DOHH2 (cell line): Measurements from ENCODE around the gene VEGFA.

Source experiments
- EZH2phosphoT487 ChIP-seq: fragments of 200-600 bp; sonication (generic); IDR thresholded peaks from 2 replicates; pipeline ENCODE4 v1.6.1; 2017; ENCODE audit warnings: borderline replicate concordance, mild to moderate bottlenecking, antibody characterized with exemption, low read length, moderate library complexity, mixed read lengths
- TF ChIP-seq, protein P1 (sequence below): fragments of 200-600 bp; sonication (generic); IDR thresholded peaks from one replicate; pipeline ENCODE4 v1.5.1; 2014; ENCODE audit warnings: antibody characterized with exemption, mild to moderate bottlenecking, low read depth, low read length; ENCODE audit not compliant: poor library complexity, severe bottlenecking

DNA sequence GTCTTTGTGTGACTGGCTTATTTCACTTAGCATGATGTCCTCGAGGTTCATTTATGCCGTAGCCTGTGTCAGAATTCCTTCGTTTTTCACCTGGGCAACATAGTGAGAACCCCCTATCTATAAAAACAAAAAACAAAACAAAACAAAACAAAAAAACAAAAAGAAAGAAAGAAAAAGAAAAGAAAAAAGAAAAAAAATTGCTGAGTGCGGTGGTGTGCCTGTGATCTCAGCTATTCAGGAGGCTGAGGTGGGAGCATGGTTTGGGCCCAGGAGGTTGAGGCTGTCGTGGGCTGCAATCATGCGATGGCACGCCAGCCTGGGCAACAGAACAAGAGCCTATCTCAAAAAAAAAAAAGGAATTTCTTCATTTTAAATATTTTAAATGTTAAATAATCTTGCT, 38.4 kb downstream of the VEGFA start:
- TF ChIP-seq, protein P1, sequence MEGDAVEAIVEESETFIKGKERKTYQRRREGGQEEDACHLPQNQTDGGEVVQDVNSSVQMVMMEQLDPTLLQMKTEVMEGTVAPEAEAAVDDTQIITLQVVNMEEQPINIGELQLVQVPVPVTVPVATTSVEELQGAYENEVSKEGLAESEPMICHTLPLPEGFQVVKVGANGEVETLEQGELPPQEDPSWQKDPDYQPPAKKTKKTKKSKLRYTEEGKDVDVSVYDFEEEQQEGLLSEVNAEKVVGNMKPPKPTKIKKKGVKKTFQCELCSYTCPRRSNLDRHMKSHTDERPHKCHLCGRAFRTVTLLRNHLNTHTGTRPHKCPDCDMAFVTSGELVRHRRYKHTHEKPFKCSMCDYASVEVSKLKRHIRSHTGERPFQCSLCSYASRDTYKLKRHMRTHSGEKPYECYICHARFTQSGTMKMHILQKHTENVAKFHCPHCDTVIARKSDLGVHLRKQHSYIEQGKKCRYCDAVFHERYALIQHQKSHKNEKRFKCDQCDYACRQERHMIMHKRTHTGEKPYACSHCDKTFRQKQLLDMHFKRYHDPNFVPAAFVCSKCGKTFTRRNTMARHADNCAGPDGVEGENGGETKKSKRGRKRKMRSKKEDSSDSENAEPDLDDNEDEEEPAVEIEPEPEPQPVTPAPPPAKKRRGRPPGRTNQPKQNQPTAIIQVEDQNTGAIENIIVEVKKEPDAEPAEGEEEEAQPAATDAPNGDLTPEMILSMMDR = no peak
- no peak for TF ChIP-seq EZH2phosphoT487
